Measurements from ENCODE around the gene SMPD3.

SMPD3 gene

DNA sequence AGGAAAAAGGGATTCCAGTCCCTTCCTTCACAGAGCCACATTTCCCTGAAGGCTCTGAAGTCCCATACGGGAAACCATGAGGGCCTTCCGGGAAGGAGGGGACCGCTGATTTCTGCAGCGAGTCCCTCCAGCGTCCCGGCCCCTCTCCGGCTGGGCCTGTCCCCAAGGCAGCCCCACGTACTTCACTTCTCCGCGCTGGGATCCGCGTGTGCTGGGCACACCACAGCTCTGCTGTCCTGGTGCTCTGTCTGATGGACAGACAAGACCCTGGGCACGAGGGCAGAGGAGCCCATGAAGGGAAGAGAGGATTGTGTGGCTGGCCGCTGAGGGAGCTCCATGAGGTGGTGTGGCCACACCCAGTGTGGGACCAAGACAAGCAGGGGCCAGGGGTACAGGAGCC lies 80.4 kb downstream of the SMPD3 start:
- Histone ChIP-seq H2AFZ (ENCODE audit: low read length) (no peak overlapping the region), H3F3A (ENCODE audit: low read depth) (0 out of 2 replicates have a peak, but pooled peaks cover 3% of the 10 kb centered on the region), H3K9me3 (ENCODE audit: insufficient read depth, low read depth, low read length) (no peaks in the 10 kb centered on the region), H3K4me3 (ENCODE audit: low read length, poor library complexity, severe bottlenecking) (no peak overlapping the region), H3K9me2 (replicated peaks; ENCODE audit: low read depth, low read length) (no peaks in the 10 kb centered on the region), H3K4me2 (ENCODE audit: low read depth, low read length, poor library complexity, severe bottlenecking) (no peak overlapping the region), H3K79me2 (ENCODE audit: insufficient read depth, low read length) (no peaks in the 10 kb centered on the region), H3K9ac (ENCODE audit: low read depth, low read length, poor library complexity, severe bottlenecking) (peak overlapping the region; percentile 40), H4K20me1 (ENCODE audit: insufficient read depth, low read length, poor library complexity, severe bottlenecking) (no peaks in the 10 kb centered on the region), H3K4me1 (ENCODE audit: insufficient read depth, low read length, poor library complexity, severe bottlenecking) (peaks cover 71% of the 10 kb centered on the region), H3K27me3 (ENCODE audit: insufficient read depth, low read length, poor library complexity, severe bottlenecking) (no peaks in the 10 kb centered on the region), H3K36me3 (ENCODE audit: insufficient read depth, low read length) (no peaks in the 10 kb centered on the region)
- no peak for TF ChIP-seq EZH2phosphoT487 (IDR thresholded peaks at IDR 0.05; ENCODE audit: borderline replicate concordance)

GRCh38 chr16:68367440-68367839 lies 80.9 kb downstream of the SMPD3 start:
- H3K79me2 ChIP-seq (ENCODE audit: insufficient read depth, low read length), result no peaks in the 10 kb centered on the region
- H3F3A ChIP-seq (ENCODE audit: low read depth), result 0 out of 2 replicates have a peak, but pooled peaks cover 3% of the 10 kb centered on the region
- peak overlapping the region; percentile 40 for H3K9ac ChIP-seq (ENCODE audit: low read depth, low read length, poor library complexity, severe bottlenecking)
- no peaks in the 10 kb centered on the region for H3K9me2 ChIP-seq (replicated peaks; ENCODE audit: low read depth, low read length)
- H3K4me2 ChIP-seq (ENCODE audit: low read depth, low read length, poor library complexity, severe bottlenecking), result no peak overlapping the region
- no peaks in the 10 kb centered on the region for H3K27me3 ChIP-seq (ENCODE audit: insufficient read depth, low read length, poor library complexity, severe bottlenecking)
- peaks cover 76% of the 10 kb centered on the region for H3K4me1 ChIP-seq (ENCODE audit: insufficient read depth, low read length, poor library complexity, severe bottlenecking)
- no peaks in the 10 kb centered on the region for H4K20me1 ChIP-seq (ENCODE audit: insufficient read depth, low read length, poor library complexity, severe bottlenecking)
- H3K36me3 ChIP-seq (ENCODE audit: insufficient read depth, low read length), result no peaks in the 10 kb centered on the region
- no peaks in the 10 kb centered on the region for H3K9me3 ChIP-seq (ENCODE audit: insufficient read depth, low read depth, low read length)
- H3K4me3 ChIP-seq (ENCODE audit: low read length, poor library complexity, severe bottlenecking), result no peak overlapping the region
- no peak for TF ChIP-seq EZH2phosphoT487 (IDR thresholded peaks at IDR 0.05; ENCODE audit: borderline replicate concordance)
- TF ChIP-seq CTCF (conservative IDR thresholded peaks at IDR 0.05; ENCODE audit: low read length), result no peak
- H2AFZ ChIP-seq (ENCODE audit: low read length), result no peak overlapping the region

GRCh38 chr16:68367030-68367429 lies 81.3 kb downstream of the SMPD3 start:
- H3K4me2 ChIP-seq (ENCODE audit: low read depth, low read length, poor library complexity, severe bottlenecking), result no peak overlapping the region
- peak overlapping the region; percentile 40 for H3K9ac ChIP-seq (ENCODE audit: low read depth, low read length, poor library complexity, severe bottlenecking)
- H2AFZ ChIP-seq (ENCODE audit: low read length), result no peak overlapping the region

More at GRCh38 chr16:68367030-68367429, 81.3 kb downstream of the SMPD3 start:
- Histone ChIP-seq H3F3A (ENCODE audit: low read depth) (0 out of 2 replicates have a peak, but pooled peaks cover 3% of the 10 kb centered on the region), H3K36me3 (ENCODE audit: insufficient read depth, low read length) (no peaks in the 10 kb centered on the region), H3K4me1 (ENCODE audit: insufficient read depth, low read length, poor library complexity, severe bottlenecking) (peaks cover 80% of the 10 kb centered on the region), H4K20me1 (ENCODE audit: insufficient read depth, low read length, poor library complexity, severe bottlenecking) (no peaks in the 10 kb centered on the region), H3K9me2 (replicated peaks; ENCODE audit: low read depth, low read length) (no peaks in the 10 kb centered on the region), H3K4me3 (ENCODE audit: low read length, poor library complexity, severe bottlenecking) (no peak overlapping the region), H3K9me3 (ENCODE audit: insufficient read depth, low read depth, low read length) (no peaks in the 10 kb centered on the region), H3K79me2 (ENCODE audit: insufficient read depth, low read length) (no peaks in the 10 kb centered on the region), H3K27me3 (ENCODE audit: insufficient read depth, low read length, poor library complexity, severe bottlenecking) (no peaks in the 10 kb centered on the region)
- TF ChIP-seq EZH2phosphoT487 (IDR thresholded peaks at IDR 0.05; ENCODE audit: borderline replicate concordance) (no peak), CTCF (conservative IDR thresholded peaks at IDR 0.05; ENCODE audit: low read length) (peak; percentile 42)

Measured in Loucy (cell line).